Suppressor macrophage treated with lipopolysaccharide for 1 hour (primary cell): ENCODE data around the gene KCNIP1.
"Not testable (repeated sequence)": the region's sequence is repeated elsewhere in the genome, so short reads cannot be mapped to it uniquely, and the experiment has no call there.

Experiments used
- DNase-seq, 3 donors: peaks; one replicate each; pipeline ENCODE4 v3.0.0-alpha.2; 2020 to 2022

The KCNIP1 gene

DNA sequence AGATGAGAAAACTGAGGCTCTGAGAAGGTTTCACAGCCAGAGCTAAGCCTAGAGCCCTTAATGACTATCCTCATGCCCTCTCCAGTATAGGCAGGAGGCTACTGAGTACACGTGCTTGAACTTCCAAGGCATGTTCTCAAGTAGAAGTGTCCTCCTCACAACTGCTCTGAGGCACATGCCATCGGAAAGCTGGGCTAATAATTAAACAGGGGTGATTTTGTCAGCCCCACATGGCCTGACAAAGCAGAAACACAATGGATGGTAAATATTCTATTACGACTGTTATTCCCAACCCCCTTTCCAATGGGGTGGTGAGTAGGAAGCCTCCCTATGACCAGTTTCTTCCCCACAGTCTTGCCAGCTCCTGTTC lies 34.3 kb downstream of the KCNIP1 start:
- DNase-seq: no peak

DNA sequence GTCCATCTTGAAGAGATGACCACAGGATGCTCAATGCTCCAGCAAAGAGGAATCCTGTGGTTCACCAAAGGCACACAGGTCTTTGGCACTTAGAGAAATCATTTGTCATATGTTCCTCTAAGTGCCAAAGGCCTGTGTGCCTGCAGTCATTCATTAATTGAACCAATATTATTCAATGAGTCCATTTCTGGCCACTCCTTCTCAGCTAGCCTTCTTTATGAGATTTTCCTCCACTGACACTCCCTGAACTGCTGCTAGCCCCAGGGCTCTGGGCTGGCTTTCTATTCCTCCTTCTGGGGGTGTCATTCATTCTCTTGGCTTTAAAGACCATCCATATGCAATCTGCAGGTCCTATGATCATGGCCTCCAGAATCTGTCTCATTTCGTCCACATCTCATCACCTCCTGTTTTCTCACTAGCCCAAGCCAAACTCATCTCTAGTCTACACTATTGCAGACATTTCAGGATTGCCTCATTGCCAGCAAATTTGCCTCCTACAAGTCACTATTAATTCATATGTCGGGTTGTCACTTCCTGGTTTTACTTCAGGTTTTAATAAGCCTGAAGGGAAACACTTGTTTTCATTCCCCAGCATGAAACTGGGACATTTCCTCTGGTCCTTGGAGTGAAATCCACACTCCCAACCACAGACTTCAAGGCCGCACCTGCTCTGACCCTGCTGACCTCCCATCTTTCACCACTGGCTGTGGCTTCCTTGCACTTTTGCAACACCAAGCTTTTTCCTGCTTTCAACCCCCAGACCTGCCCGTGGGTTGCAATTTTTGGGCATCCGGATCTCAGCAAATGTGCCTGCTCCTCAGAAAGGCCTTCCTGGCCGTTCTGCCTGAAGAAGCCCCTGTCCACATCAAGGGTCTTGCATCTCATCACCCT lies 35.1 kb downstream of the KCNIP1 start:
- peak; percentile 74 to 88 (median 84) for DNase-seq

DNA sequence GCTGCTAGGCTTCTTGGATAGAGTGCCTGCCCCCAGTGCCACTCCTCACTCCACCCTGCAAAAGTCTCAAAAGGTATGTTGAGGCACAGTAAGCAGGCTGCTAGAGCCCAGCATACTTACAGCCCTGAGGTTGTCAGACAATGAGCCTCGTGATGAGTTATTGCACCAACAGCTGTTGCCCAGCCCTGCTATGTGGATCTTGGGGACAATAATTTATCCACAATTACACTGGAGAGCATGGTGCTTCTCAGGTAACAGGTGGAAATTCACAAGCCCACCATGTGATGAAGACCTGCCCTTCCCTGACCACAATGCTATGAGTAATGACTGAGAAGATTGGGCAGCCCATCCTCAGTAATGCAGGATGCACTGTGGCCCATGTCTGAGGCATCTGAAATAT lies 36.5 kb downstream of the KCNIP1 start:
- DNase-seq: no peak

DNA sequence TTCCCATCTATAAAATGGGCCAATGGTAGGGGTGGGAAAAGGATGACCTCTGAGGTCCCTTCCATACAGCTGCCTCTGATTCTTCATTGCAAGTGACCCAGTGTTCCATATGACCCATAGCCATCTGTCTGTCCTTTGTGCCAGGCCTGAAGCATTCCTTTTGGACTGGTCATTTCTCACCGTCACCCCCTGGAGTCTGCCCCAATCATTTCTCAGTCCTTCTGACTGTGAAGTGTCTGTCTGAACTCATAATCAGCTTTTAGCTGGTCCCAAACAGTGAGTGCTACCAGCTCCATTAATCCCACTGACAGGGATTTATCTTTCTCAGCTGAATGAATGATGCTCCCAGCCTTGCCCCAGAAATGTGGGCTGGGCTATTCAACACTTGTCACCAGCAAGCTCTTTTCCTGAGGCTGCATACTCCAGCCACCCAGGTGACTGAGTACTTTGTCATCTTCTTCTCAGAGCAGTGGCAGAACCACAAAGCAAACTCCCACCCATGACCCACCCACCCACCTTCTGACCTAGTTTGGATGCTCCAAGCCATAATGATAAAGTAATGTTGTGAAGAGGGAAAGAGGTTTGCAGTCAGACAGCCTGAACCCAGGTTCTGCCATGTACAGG lies 37.4 kb downstream of the KCNIP1 start:
- no peak for DNase-seq

DNA sequence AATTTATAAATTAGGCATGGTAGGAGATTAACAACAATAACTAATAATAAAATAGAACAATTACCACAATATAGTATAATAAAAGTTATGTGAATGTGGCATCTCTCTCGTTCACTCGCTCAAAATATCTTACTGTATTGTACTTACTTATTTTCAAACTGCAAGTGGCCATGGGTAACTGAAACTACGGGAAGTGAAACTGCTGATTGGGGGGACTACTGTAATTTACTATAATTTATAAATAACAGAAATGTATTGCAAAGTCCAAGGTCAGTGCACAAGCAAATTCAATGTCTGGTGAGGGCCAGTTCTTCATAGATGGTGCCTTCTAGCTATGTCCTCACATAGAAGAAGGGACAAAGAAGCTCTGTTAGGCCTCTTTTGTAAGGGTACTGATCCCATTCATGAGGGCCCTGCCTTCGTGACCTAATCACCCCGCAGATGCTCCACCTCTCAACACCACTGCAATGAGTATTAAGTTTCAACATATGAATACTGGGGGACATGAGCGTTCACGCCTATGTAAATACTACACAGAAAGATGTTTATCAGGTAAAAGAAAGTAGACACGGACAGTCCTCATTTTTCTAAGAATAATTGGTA lies 39.0 kb downstream of the KCNIP1 start:
- DNase-seq: peak in 1 of 3 donors; percentile 36

GRCh38 chr5:170545313-170545712 lies 41.5 kb downstream of the KCNIP1 start:
- no peak for DNase-seq

DNA sequence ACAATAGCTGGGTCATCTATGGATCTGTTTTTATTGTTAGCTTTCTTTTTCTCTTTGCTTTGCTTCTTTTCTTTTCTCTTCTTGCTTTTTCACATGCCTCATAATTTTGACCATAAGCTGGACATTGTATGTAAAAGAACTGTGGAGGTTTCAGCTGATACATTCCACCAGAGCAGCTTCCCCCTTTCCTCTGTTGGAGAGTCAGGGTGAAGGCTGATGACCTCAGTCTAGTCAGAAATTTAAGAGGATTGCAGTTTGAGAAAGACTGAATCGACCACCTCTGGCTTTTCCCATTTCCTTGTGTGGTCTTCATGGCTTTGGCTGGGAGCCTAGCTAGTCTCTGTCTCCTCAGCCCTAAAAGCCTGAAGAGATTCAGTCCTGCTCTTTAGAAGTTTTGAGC lies 42.0 kb downstream of the KCNIP1 start:
- peak; percentile 31 to 34 (median 33) for DNase-seq

- DNase-seq: peak; percentile 20 to 32 (median 26)
Measured at GRCh38 chr5:170546282-170546681, 42.5 kb downstream of the KCNIP1 start.

DNA sequence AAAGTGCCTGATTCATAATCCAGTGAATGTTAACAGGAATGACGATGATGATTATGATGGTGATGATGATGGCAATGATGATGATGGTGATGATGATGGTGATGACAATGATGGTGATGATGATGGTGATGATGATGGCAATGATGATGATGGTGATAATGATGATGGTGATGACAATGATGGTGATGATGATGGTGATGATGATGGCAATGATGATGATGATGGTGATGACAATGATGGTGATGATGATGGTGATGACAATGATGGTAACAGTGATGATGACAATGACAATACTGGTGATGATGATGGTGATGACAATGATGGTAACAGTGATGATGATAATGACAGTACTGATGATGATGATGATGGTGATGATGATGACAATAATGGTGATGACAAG lies 46.6 kb downstream of the KCNIP1 start:
- DNase-seq: not testable (repeated sequence)

- DNase-seq: no peak
Measured at GRCh38 chr5:170551076-170551475, 47.3 kb downstream of the KCNIP1 start.

DNA sequence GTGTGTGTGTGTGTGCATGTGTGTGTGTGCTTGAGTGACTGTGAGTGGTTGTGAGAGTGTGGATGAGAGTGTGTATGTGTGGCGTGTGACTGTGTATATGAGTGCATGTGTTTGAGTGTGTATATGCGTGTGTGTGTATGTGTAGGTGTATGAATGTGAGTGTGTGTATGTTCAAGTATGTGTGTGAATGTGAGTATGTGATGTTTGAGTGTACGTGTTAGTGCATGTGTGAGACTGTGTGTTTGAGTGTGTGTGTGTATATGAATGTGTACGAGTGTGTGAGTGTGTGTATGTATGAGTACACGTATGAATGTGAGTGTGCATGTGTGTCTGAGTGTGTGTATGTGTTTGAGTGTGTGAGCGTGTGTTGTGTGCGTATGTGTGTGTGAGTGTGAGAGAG lies 47.8 kb downstream of the KCNIP1 start:
- no peak for DNase-seq

DNA sequence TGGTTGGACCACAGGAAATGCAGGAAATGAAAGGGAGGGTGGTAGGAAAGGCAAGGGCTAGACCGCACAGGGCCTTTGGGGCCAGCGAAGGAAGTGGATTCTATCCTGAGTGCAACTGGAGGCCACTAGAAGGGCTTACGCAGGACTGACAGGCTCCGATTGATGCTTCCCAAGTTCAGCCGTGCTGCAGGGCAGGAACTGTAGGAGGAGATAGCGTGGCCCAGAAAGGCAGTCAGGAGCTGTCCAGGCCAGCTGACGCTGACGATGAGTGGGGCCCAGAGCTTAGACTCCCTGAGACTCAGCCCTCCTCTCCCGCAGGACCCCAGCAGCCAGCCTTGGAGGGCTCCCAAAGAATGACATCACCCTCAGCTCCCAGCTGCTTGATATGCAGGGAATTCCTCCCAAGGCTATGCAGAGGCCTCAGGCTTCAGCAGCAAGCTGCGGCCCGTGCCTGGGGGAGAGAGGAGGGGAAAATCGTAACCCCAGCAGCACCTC lies 48.8 kb downstream of the KCNIP1 start:
- DNase-seq: peak; percentile 30 to 56 (median 39)

- no peak for DNase-seq
Measured at GRCh38 chr5:170553218-170553617, 49.4 kb downstream of the KCNIP1 start.

- no peak for DNase-seq
Measured at GRCh38 chr5:170554521-170555267, 50.9 kb downstream of the KCNIP1 start.

- no peak for DNase-seq
Measured at GRCh38 chr5:170557314-170557713, 53.5 kb downstream of the KCNIP1 start.

- no peak for DNase-seq
Measured at GRCh38 chr5:170559296-170559695, 55.5 kb downstream of the KCNIP1 start.

DNA sequence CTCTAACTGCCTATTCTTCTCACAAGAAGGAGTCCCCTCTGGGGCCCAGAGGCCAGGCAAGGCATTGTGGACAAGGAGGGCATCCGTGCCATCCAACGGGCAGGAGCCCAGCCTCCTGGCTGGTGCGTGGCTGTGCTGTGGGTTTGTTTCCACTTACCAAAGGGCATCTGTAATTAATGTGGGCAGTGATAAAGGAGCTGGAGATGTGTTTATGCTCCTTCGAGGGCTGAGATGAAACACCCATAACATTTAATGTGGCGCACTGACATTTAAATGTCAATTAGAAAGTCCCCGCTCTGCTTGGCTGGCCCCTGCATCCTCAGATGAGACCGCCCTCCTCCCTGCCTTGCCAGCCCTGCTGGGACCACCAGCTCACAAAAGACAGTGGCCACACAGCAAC lies 57.1 kb downstream of the KCNIP1 start:
- DNase-seq: no peak

DNA sequence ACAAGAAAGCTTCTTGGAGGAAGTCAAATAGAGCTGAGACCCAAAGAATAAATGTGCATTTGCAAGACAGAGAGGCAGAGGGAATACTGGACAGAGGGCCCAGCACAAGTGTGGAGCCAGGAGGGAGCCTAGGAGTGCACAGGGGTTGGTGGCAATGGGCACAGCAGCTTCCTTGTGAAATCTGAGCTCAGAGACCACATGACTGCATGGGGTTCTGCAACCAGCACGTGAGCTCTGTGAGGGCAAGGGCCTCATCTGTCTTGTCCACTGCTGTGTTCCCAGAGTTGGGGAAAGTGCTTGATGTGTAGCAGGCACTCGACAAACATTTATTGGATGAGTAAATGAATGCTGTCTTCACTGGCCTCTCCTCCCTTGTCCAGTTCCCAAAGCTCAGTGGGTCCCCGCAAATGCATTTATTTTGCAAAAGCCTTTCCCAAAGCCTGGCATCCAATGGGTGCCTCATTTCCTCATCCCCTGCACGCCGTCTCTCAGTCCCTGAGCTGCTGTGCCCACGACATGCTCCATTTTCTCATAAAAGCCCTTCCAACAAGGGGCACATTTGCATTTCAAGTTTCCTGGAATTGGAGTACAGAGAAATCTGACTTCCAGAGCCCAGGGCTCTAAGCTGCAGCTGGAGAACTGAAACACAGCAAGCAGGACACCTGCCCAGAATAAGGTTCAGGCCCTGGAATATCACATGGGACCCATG lies 58.5 kb downstream of the KCNIP1 start:
- peak in 1 of 3 donors; percentile 10 for DNase-seq

DNA sequence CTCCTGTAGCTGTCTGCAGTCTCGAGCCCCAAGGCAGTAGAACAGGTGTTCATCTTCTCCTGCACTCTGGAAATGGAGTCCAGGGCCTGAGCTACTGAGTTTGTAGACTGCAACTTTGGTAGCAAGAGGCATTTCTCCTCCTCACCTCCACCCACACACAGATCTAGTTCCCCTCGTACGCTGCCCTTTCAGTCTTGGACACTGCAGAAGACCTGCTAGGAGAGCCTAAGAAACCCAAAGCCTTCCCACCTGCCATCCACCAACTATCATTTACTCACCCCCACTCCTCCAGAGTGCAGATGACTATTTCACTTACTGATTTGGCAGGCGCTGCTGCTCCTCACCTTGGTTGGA lies 59.0 kb downstream of the KCNIP1 start:
- DNase-seq: peak in 1 of 3 donors; percentile 36

GRCh38 chr5:170563824-170564567 lies 60.2 kb downstream of the KCNIP1 start:
- peak; percentile 49 to 66 (median 60) for DNase-seq

- no peak for DNase-seq
Measured at GRCh38 chr5:170565072-170565471, 61.3 kb downstream of the KCNIP1 start.

GRCh38 chr5:170569101-170569500 lies 65.3 kb downstream of the KCNIP1 start:
- no peak for DNase-seq
